NB4 (cell line): ENCODE measurements around the gene DACT3.

ENCODE experiments used
- TF ChIP-seq, protein P1 (sequence below): IDR thresholded peaks from one replicate; pipeline ENCODE4 v1.5.1; 2012; ENCODE audit warnings: low read depth, low read length
- TF ChIP-seq, protein P2 (sequence below): IDR thresholded peaks from 2 replicates; pipeline ENCODE4 v1.6.1; 2011; ENCODE audit warnings: low read depth, low read length

DNA sequence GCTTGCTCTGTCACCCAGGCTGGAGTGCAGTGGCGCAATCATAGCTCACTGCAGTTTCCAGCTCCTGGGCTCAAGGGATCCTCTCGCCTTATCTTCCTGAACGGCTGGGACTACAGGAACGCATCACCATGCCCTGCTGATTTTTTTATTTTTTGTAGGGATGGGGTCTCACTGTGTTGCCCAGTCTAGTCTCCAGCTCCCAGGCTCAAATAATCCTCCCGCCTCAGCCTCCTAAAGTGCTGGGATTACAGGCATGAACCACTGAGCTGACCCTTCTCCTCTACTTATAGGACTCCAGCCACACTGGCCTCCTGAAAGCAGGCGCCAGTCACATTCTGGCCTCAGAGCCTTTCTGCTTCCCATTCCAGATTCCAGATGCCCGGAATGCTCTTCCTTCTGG lies 10.5 kb downstream of the DACT3 start:
- TF ChIP-seq, protein P1, sequence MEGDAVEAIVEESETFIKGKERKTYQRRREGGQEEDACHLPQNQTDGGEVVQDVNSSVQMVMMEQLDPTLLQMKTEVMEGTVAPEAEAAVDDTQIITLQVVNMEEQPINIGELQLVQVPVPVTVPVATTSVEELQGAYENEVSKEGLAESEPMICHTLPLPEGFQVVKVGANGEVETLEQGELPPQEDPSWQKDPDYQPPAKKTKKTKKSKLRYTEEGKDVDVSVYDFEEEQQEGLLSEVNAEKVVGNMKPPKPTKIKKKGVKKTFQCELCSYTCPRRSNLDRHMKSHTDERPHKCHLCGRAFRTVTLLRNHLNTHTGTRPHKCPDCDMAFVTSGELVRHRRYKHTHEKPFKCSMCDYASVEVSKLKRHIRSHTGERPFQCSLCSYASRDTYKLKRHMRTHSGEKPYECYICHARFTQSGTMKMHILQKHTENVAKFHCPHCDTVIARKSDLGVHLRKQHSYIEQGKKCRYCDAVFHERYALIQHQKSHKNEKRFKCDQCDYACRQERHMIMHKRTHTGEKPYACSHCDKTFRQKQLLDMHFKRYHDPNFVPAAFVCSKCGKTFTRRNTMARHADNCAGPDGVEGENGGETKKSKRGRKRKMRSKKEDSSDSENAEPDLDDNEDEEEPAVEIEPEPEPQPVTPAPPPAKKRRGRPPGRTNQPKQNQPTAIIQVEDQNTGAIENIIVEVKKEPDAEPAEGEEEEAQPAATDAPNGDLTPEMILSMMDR: no peak
- TF ChIP-seq, protein P2, sequence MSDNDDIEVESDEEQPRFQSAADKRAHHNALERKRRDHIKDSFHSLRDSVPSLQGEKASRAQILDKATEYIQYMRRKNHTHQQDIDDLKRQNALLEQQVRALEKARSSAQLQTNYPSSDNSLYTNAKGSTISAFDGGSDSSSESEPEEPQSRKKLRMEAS: no peak
